Measurements from ENCODE around the gene COX7B.

Gene COX7B

GRCh38 chrX:77930581-77930980 lies 31.3 kb downstream of the COX7B start:
- no peak for DNase-seq (ENCODE audit: low read depth in 1 of 2, low spot score in 1 of 2)
- Histone ChIP-seq H3K4me3 (replicated peaks; ENCODE audit: insufficient read depth, low read length) (no peak overlapping the region), H3K27me3 (ENCODE audit: insufficient read depth, poor library complexity, severe bottlenecking) (no peaks in the 10 kb centered on the region), H3K27ac (replicated peaks) (no peak overlapping the region)
- TF ChIP-seq GABPA (IDR thresholded peaks at IDR 0.05; ENCODE audit: low read depth) (no peak), SPI1 (IDR thresholded peaks at IDR 0.05; ENCODE audit: borderline replicate concordance, low read depth) (peak; percentile 32; the same call in 1 of the 2 replicates), CTCF (IDR thresholded peaks at IDR 0.05; ENCODE audit: insufficient read depth, low read length) (no peak)

DNA sequence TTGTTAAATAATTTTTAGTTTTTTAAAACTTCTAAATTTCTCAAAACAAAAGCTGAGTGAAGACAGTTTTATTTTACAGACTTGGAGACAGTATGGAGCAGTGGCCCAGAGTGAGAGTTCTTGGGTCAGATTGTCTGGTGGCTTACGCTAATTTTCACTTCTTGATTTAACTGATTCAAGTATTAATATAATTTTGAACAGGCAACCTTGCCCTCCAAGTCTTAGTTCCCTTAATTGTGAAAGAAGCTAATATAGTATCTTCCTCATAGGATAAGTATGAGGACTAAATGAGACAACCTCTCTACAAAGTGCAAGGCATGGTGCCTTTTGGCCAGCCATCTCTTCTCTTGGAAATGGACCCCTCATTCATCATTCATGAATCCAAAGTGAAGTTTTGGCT lies 36.6 kb downstream of the COX7B start:
- Histone ChIP-seq H3K4me3 (replicated peaks; ENCODE audit: insufficient read depth, low read length) (no peak overlapping the region), H3K27me3 (ENCODE audit: insufficient read depth, poor library complexity, severe bottlenecking) (no peaks in the 10 kb centered on the region), H3K27ac (replicated peaks) (no peak overlapping the region)
- no peak for DNase-seq (ENCODE audit: low read depth in 1 of 2, low spot score in 1 of 2)
- TF ChIP-seq CTCF (IDR thresholded peaks at IDR 0.05; ENCODE audit: insufficient read depth, low read length) (no peak), GABPA (IDR thresholded peaks at IDR 0.05; ENCODE audit: low read depth) (no peak), REST (IDR thresholded peaks at IDR 0.05; ENCODE audit: insufficient replicate concordance, low read depth) (no peak), POLR2AphosphoS5 (IDR thresholded peaks at IDR 0.05; ENCODE audit: low read depth) (no peak), SPI1 (IDR thresholded peaks at IDR 0.05; ENCODE audit: borderline replicate concordance, low read depth) (no peak)

- H3K27ac ChIP-seq (replicated peaks), result no peak overlapping the region
Measured at GRCh38 chrX:77936299-77936698, 37.0 kb downstream of the COX7B start.

More at GRCh38 chrX:77936299-77936698, 37.0 kb downstream of the COX7B start:
- Histone ChIP-seq H3K4me3 (replicated peaks; ENCODE audit: insufficient read depth, low read length) (no peak overlapping the region), H3K27me3 (ENCODE audit: insufficient read depth, poor library complexity, severe bottlenecking) (no peaks in the 10 kb centered on the region)
- no peak for DNase-seq (ENCODE audit: low read depth in 1 of 2, low spot score in 1 of 2)
- no peak for TF ChIP-seq CTCF (IDR thresholded peaks at IDR 0.05; ENCODE audit: insufficient read depth, low read length)
- no peak for TF ChIP-seq GABPA (IDR thresholded peaks at IDR 0.05; ENCODE audit: low read depth)
- no peak for TF ChIP-seq REST (IDR thresholded peaks at IDR 0.05; ENCODE audit: insufficient replicate concordance, low read depth)
- no peak for TF ChIP-seq POLR2AphosphoS5 (IDR thresholded peaks at IDR 0.05; ENCODE audit: low read depth)
- no peak for TF ChIP-seq SPI1 (IDR thresholded peaks at IDR 0.05; ENCODE audit: borderline replicate concordance, low read depth)
